ENCODE results near the gene MBTPS1. TPM values are rescaled to one million over a fixed set of nuclear protein-coding genes. Genes with fewer than 3 reads are reported as not detected.
"Not testable (repeated sequence)": the region's sequence is repeated elsewhere in the genome, so short reads cannot be mapped to it uniquely, and the experiment has no call there.

The MBTPS1 gene
- total and polyA plus RNA-seq, 3 donors from 2014 or later = 59.0 to 122 (median 104) TPM

DNA sequence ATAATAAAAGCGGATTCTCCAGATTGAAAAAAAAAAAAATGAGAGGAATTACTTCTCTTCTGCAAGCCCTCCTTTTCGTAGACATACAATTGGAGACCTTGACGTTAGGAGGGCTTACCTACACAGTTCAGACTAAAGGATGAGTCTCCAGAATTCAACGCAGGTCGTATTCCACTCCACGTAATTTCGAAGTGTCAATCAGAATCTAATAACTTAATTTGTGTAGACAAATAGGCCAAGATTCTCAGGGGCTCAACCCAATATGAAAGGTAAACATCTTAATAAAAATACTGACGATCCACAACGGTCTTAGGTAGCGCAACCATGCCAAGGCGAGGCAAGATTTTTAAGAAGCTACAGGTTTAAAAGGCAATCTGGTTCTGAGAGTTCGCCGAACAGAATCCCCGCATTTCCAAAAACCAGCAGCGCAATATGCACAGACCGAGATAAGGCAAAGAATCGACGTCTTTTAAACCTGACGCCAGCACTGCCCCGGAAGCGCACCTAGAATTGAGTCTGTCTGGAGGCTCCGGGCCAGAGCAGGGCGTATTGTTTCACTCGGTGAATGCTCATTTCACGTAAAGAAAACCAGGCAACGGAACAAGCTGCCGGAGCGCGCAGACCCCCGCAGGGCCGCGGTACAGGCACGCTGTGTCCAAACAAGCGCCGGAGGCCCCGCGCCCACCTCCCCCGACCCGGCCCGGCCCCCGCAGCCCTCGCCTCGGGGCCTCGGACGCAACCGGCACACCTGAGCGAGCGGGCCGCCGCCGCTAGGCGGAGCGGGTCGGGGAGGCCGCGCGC lies 623 bp downstream of the MBTPS1 start:
- no peaks in the 10 kb centered on the region for H3K27me3 ChIP-seq
- TF ChIP-seq POLR2A (IDR thresholded peaks at IDR 0.05) = no peak
- TF ChIP-seq, protein P1, sequence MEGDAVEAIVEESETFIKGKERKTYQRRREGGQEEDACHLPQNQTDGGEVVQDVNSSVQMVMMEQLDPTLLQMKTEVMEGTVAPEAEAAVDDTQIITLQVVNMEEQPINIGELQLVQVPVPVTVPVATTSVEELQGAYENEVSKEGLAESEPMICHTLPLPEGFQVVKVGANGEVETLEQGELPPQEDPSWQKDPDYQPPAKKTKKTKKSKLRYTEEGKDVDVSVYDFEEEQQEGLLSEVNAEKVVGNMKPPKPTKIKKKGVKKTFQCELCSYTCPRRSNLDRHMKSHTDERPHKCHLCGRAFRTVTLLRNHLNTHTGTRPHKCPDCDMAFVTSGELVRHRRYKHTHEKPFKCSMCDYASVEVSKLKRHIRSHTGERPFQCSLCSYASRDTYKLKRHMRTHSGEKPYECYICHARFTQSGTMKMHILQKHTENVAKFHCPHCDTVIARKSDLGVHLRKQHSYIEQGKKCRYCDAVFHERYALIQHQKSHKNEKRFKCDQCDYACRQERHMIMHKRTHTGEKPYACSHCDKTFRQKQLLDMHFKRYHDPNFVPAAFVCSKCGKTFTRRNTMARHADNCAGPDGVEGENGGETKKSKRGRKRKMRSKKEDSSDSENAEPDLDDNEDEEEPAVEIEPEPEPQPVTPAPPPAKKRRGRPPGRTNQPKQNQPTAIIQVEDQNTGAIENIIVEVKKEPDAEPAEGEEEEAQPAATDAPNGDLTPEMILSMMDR (IDR thresholded peaks at IDR 0.05) = peak in 1 of 3 experiments; percentile 16
- peak overlapping the region; percentile 97 for H3K4me3 ChIP-seq
- no peaks in the 10 kb centered on the region for H3K9me3 ChIP-seq
- H3K27ac ChIP-seq = peak overlapping the region; percentile 81 to 93
- intact Hi-C loops (cut with DNase I; ENCODE audit: low total_unique reads) = loop anchor here (2.0 kb wide), 1 partner anchor 29 kb away; no protein-coding TSS in a partner anchor
- no peaks in the 10 kb centered on the region for H3K36me3 ChIP-seq (ENCODE audit: low read depth, missing control alignments)
- peaks cover 10% of the 10 kb centered on the region for H3K4me1 ChIP-seq
- WGBS, 2 donors = 1 to 2% methylated on average over 23 to 57 of the region's 57 CpGs
- DNase-seq = peak; percentile 73

DNA sequence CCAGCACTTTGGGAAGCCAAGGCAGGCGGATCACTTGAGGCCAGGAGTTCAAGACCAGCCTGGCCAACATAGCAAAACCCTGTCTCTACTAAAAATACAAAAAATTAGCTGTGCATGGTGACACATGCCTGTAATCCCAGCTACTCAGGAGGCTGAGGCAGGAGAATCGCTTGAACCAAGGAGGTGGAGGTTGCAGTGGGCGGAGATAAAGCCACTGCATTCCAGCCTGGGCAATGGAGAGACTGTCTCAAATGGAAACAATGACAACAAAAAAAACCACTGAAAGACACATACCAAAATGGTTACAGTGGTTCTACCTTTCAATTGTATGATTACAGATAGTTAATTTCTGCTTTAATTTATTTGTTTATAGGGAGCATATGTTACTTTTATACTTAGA lies 4.8 kb downstream of the MBTPS1 start:
- H3K4me3 ChIP-seq; H3K9me3 ChIP-seq; H3K27me3 ChIP-seq; DNase-seq; H3K27ac ChIP-seq; intact Hi-C loops (cut with DNase I; ENCODE audit: low total_unique reads); H3K4me1 ChIP-seq; H3K36me3 ChIP-seq (ENCODE audit: low read depth, missing control alignments): not testable (repeated sequence)
- WGBS, 2 donors = 83 to 90% methylated on average over 3 of the region's 3 CpGs

DNA sequence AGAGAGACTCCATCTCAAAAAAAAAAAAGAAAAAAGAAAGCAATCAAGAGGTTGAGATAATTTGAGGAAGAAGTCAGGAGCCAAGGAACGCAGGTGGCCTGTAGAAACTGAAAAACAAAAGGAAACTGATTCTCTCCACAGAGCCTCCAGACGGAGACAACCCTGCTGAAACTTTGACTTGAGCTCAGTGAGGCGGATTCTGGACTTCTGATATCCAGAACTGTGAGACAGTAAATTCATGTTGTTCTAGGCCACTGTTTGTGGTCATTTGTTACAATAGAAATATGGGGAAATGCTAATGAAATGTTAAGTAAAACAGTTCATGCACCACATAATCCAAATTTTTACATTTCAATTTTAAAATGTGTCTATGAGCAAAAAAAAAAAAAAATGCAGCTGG lies 5.2 kb downstream of the MBTPS1 start:
- no peaks in the 10 kb centered on the region for H3K9me3 ChIP-seq
- 71 to 76% methylated on average over 3 of the region's 3 CpGs for WGBS, 2 donors
- DNase-seq = no peak
- H3K4me1 ChIP-seq = peaks cover 8% of the 10 kb centered on the region
- no peaks in the 10 kb centered on the region for H3K27me3 ChIP-seq
- TF ChIP-seq, protein P1 (IDR thresholded peaks at IDR 0.05) = no peak
- no peak for TF ChIP-seq POLR2A (IDR thresholded peaks at IDR 0.05)
- no peak overlapping the region for H3K4me3 ChIP-seq
- intact Hi-C loops (cut with DNase I; ENCODE audit: low total_unique reads) = no loop called here
- H3K36me3 ChIP-seq (ENCODE audit: low read depth, missing control alignments) = no peaks in the 10 kb centered on the region
- H3K27ac ChIP-seq = no peak overlapping the region

DNA sequence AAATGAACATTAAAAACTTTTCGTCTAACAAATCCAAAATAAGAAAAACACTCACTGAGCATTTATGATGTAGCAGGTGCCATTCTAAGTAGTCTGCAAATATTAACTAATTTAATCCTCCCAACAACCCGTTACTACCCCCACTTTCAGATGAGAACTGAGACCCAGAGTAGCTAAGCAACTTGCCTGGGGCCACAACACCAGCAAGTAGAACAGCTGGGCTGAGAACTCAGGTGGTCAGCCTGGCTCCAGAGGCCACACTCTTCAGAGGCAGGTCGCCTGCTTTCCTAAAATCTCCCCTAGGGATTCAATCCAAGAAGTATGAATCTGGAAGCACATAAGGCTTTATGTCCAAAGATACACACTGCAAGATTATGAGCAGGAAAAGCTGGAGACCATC lies 6.2 kb downstream of the MBTPS1 start:
- 86 to 93% methylated on average over 3 of the region's 3 CpGs for WGBS, 2 donors
- no peak for DNase-seq
- no peaks in the 10 kb centered on the region for H3K27me3 ChIP-seq
- no peak overlapping the region for H3K4me3 ChIP-seq
- no peaks in the 10 kb centered on the region for H3K9me3 ChIP-seq
- TF ChIP-seq POLR2A (IDR thresholded peaks at IDR 0.05) = no peak
- TF ChIP-seq, protein P1 (IDR thresholded peaks at IDR 0.05) = no peak
- H3K4me1 ChIP-seq = peaks cover 6% of the 10 kb centered on the region
- no peak overlapping the region for H3K27ac ChIP-seq
- no peaks in the 10 kb centered on the region for H3K36me3 ChIP-seq (ENCODE audit: low read depth, missing control alignments)
- intact Hi-C loops (cut with DNase I; ENCODE audit: low total_unique reads) = no loop called here

DNA sequence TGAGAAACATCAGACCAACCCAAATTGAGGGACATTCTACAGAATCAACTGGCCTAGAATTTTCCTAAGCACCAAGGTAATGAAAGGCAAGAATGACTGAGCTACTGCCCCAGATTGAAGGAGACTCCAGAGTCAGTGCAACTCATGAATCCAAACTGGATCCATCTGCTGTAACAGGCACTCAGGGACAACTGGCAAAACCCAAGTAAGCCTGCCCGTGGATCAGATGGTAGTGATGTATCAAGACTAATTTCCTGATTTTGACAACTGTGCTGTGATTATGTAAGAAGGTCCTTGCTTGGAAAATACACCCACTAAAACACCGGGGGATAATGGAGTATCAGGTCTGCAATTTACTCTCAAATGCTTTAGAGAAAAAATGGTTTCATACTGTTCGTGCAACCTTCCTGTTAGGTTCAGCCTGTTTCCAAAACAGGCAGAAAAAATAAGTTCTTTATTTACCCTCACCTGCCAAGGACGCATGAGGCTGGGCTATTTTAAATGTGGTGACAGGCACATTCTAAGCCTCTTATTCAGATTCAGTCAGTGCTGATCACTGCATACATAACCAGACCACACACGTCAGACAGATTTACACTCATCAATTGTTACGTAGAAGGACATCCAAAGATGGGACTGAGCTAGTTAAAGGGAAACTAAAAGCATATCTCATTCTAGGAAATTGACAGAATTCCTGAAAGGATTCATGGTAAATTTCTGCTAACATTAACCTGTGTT lies 7.0 kb downstream of the MBTPS1 start:
- H3K4me1 ChIP-seq = peaks cover 2% of the 10 kb centered on the region
- H3K9me3 ChIP-seq = no peaks in the 10 kb centered on the region
- intact Hi-C loops (cut with DNase I; ENCODE audit: low total_unique reads) = no loop called here
- H3K27ac ChIP-seq = no peak overlapping the region
- H3K4me3 ChIP-seq = no peak overlapping the region
- TF ChIP-seq, protein P1 (IDR thresholded peaks at IDR 0.05) = no peak
- no peak for TF ChIP-seq POLR2A (IDR thresholded peaks at IDR 0.05)
- H3K36me3 ChIP-seq (ENCODE audit: low read depth, missing control alignments) = no peaks in the 10 kb centered on the region
- H3K27me3 ChIP-seq = no peaks in the 10 kb centered on the region
- 62 to 71% methylated on average over 6 of the region's 6 CpGs for WGBS, 2 donors
- DNase-seq = no peak
